MM.1S (cell line): Measurements from ENCODE around the gene PRPF6.

Experiments
- CTCF ChIP-seq: fragments of 300-600 bp; sonication (generic); IDR thresholded peaks from 2 replicates; pipeline ENCODE4 v1.5.1; 2016; ENCODE audit warnings: antibody characterized with exemption, low read length, mixed read lengths
- EZH2 ChIP-seq: fragments of 300-600 bp; sonication (generic); optimal IDR thresholded peaks from 2 replicates; pipeline ENCODE3; 2017; ENCODE audit warnings: low read depth, mild to moderate bottlenecking, antibody characterized with exemption, low read length, mixed read lengths
- EZH2phosphoT487 ChIP-seq: fragments of 300-600 bp; sonication (generic); IDR thresholded peaks from 2 replicates; pipeline ENCODE4 v1.6.1; 2018; ENCODE audit warnings: antibody characterized with exemption, low read length

GRCh38 chr20:63937596-63937995, 43.3 kb upstream of the PRPF6 start:
- TF ChIP-seq CTCF (no peak), EZH2phosphoT487 (no peak), EZH2 (no peak)
